ENCODE results near the gene PIEZO1.

DNA sequence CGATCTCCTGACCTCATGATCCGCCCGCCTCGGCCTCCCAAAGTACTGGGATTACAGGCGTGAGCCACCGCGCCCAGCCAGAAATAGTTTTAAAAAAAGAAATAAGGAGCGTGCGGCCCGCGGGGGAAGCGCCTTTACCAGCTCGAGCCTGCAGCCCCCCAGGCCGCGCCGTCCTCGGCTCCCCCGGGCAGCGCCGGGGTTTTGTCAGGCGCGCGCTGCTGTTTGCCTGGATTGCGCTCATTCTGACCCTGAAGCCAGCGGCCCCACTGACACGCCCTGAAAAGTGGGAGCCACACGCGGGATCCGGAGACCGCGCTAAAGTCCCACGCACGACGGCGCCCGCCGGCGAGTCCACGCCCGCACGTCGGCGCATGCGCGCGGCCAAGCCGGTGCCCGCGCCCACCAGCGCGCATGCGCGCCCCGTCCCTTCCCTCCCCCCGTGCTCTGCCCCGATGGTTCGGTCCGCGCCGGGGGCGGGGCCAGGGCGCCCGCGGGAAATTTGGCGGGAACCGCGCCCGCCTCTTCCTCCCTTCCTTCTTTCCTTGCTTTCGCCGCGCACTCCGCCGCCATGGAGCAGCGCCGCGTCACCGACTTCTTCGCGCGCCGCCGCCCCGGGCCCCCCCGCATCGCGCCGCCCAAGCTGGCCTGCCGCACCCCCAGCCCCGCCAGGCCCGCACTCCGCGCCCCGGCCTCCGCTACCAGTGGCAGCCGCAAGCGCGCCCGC is 18.4 kb upstream of the PIEZO1 start, which contains the start of gene CDT1:
- TF ChIP-seq CTCF (IDR thresholded peaks at IDR 0.05) (no peak), EZH2 (IDR thresholded peaks at IDR 0.05; ENCODE audit: borderline replicate concordance, insufficient read depth, low read depth, low read length, poor library complexity, severe bottlenecking) (no peak)

Measured in B cell (primary cell).